22Rv1 (cell line): ENCODE measurements around the gene GNB5.

Experiments used
- ZFX ChIP-seq: fragments of 450-650 bp; IDR thresholded peaks from 2 replicates; pipeline ENCODE4 v1.6.1; 2017; ENCODE audit warnings: antibody characterized with exemption, borderline replicate concordance
- TF ChIP-seq, protein P1 (sequence below): fragments of 450-650 bp; IDR thresholded peaks from 2 replicates; pipeline ENCODE4 v1.5.1; 2017; ENCODE audit warnings: mild to moderate bottlenecking

DNA sequence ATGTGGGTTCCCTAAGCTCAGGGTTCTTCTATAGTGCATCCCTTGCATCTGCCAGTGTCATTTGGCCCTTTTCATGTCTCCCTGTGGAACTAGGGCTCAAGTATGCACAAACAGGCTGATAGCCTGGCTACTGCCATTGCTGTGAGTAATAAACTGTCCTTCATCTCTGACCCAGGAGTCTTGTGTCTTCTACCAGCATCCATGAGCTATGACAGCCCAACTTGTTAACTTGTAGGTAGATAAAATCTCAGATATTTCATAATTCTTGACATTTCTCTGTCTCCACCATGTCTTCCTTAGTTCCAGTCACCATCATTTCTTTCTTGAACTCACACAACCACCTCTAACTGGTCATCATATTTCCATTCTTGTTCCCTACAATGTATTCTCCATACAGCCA lies 59.1 kb downstream of the GNB5 start:
- TF ChIP-seq, protein P1, sequence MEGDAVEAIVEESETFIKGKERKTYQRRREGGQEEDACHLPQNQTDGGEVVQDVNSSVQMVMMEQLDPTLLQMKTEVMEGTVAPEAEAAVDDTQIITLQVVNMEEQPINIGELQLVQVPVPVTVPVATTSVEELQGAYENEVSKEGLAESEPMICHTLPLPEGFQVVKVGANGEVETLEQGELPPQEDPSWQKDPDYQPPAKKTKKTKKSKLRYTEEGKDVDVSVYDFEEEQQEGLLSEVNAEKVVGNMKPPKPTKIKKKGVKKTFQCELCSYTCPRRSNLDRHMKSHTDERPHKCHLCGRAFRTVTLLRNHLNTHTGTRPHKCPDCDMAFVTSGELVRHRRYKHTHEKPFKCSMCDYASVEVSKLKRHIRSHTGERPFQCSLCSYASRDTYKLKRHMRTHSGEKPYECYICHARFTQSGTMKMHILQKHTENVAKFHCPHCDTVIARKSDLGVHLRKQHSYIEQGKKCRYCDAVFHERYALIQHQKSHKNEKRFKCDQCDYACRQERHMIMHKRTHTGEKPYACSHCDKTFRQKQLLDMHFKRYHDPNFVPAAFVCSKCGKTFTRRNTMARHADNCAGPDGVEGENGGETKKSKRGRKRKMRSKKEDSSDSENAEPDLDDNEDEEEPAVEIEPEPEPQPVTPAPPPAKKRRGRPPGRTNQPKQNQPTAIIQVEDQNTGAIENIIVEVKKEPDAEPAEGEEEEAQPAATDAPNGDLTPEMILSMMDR, result no peak
- no peak for TF ChIP-seq ZFX
